ENCODE measurements around the gene QARS1.

DNA sequence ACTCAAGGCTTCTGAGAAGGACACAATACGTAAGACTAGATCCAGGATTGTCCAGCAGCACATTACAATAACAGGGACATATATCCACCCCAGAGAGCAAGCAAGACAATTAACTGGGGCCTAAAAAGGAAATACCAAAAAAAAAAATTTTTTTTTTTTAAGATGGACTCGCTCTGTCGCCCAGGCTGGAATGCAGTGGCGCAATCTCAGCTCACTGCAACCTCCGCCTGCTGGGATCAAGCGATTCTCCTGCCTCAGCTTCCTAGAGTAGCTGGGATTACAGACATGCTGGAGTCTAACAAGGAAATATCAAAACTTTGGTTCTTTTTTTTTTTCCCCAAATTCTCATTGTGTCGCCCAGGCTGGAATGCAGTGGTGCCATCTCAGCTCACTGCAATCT is 46.5 kb downstream of the QARS1 start:
- TF ChIP-seq, protein P1, sequence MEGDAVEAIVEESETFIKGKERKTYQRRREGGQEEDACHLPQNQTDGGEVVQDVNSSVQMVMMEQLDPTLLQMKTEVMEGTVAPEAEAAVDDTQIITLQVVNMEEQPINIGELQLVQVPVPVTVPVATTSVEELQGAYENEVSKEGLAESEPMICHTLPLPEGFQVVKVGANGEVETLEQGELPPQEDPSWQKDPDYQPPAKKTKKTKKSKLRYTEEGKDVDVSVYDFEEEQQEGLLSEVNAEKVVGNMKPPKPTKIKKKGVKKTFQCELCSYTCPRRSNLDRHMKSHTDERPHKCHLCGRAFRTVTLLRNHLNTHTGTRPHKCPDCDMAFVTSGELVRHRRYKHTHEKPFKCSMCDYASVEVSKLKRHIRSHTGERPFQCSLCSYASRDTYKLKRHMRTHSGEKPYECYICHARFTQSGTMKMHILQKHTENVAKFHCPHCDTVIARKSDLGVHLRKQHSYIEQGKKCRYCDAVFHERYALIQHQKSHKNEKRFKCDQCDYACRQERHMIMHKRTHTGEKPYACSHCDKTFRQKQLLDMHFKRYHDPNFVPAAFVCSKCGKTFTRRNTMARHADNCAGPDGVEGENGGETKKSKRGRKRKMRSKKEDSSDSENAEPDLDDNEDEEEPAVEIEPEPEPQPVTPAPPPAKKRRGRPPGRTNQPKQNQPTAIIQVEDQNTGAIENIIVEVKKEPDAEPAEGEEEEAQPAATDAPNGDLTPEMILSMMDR (IDR thresholded peaks at IDR 0.05), result no peak
- no peak for TF ChIP-seq POLR2A (IDR thresholded peaks at IDR 0.05)

Data from breast epithelium (tissue), 3 donors.